Gastroesophageal sphincter (tissue), 3 donors: Measurements from ENCODE around the gene TAF11L7.

Experiments used
- CTCF ChIP-seq, 4 experiments: fragments of 200-600 bp in 2 of 4; fragments of 450-650 bp in 2 of 4; sonication (generic) in 1 of 4; IDR thresholded peaks; one replicate each; pipeline ENCODE4 v1.5.1; 2017 to 2019; ENCODE audit warnings: antibody characterized with exemption in 4 of 4, mild to moderate bottlenecking in 2 of 4, moderate library complexity in 2 of 4
- POLR2A ChIP-seq, 2 donors: fragments of 450-650 bp; IDR thresholded peaks; one replicate each; pipeline ENCODE4 v1.6.1; 2017; ENCODE audit warnings: antibody characterized with exemption in 2 of 2, mild to moderate bottlenecking in 2 of 2, moderate library complexity in 1 of 2

- TF ChIP-seq CTCF (IDR thresholded peaks at IDR 0.05) (no peak), POLR2A (IDR thresholded peaks at IDR 0.05) (no peak)
These were observed 29.5 kb upstream of the TAF11L7 start for GRCh38 chr5:17614872-17615605.
